ENCODE measurements around the gene PRKAR1B.

DNA sequence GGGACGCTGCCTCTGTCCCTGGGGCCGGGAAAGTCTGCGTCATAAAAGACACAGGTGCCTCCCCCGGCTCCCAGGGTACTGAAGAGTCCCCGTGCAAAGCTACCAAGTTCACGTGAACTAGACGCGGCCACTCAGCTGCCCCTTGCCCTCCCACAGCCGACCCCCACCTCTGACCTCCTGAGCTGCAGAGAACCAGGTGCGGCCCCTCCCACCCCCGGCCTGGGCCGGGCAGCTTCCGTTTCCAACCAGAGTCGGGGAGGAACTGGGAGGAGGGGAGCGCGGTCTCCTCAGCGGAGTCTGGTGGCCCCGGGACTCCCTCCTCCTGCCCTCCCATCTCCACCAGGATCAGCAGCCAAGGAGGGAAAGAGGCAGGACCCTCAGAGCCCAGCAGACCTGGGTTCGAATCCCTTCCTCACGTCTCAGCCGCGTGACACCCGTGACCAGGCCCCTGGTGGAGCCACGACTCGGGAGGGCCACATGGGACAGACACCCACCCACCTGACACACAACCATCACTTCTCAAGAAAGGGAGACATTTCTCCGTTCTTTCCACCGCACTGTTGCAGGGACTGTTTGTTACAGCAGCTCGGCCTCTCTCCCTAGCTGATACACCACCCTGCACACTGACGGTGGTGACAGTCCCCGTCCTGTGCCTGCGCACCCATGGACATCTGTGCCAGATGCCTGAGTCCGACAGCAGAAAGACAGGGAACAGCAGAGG, 170.1 kb downstream of the PRKAR1B start:
- TF ChIP-seq, protein P1, sequence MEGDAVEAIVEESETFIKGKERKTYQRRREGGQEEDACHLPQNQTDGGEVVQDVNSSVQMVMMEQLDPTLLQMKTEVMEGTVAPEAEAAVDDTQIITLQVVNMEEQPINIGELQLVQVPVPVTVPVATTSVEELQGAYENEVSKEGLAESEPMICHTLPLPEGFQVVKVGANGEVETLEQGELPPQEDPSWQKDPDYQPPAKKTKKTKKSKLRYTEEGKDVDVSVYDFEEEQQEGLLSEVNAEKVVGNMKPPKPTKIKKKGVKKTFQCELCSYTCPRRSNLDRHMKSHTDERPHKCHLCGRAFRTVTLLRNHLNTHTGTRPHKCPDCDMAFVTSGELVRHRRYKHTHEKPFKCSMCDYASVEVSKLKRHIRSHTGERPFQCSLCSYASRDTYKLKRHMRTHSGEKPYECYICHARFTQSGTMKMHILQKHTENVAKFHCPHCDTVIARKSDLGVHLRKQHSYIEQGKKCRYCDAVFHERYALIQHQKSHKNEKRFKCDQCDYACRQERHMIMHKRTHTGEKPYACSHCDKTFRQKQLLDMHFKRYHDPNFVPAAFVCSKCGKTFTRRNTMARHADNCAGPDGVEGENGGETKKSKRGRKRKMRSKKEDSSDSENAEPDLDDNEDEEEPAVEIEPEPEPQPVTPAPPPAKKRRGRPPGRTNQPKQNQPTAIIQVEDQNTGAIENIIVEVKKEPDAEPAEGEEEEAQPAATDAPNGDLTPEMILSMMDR (IDR thresholded peaks at IDR 0.05), result no peak
- TF ChIP-seq EP300 (IDR thresholded peaks at IDR 0.05), result no peak
- no peak for TF ChIP-seq POLR2A (IDR thresholded peaks at IDR 0.05)
